ENCODE measurements around the gene C1RL. TPM values are rescaled to one million over a fixed set of nuclear protein-coding genes. Genes with fewer than 3 reads are reported as not detected.

The C1RL gene
- total RNA-seq, 1 experiment from 2014 or later, result 17.7 TPM

GRCh38 chr12:7065073-7065623, 43.9 kb downstream of the C1RL start:
- no peak for DNase-seq (ENCODE audit: low spot score)
- TF ChIP-seq FOXJ3 (CRISPR knock-in tag; IDR thresholded peaks at IDR 0.05; ENCODE audit: borderline replicate concordance), result no peak
- Mint-ChIP-seq H3K27ac (no peak overlapping the region), H3K4me3 (no peak overlapping the region), H3K9me3 (no peaks in the 10 kb centered on the region), H3K4me1 (peaks cover 13% of the 10 kb centered on the region), H3K27me3 (ENCODE audit: low read depth) (peaks cover 7% of the 10 kb centered on the region; the same call in 1 of the 2 replicates), H3K36me3 (no peaks in the 10 kb centered on the region)
- CTCF ChIA-PET, result interaction anchor here (0.8 kb wide), 1 partner anchor 44 kb away, joined by 3 read pairs; the partner anchor contains the start of gene C1RL
- no peak for ATAC-seq
- POLR2A ChIA-PET, result no interaction called here

- H3K36me3 Mint-ChIP-seq, result no peaks in the 10 kb centered on the region
- no peak for ATAC-seq
- H3K27me3 Mint-ChIP-seq (ENCODE audit: low read depth), result peaks cover 7% of the 10 kb centered on the region; the same call in 1 of the 2 replicates
- DNase-seq (ENCODE audit: low spot score), result no peak
- no peak overlapping the region for H3K4me3 Mint-ChIP-seq
- no peak overlapping the region for H3K27ac Mint-ChIP-seq
- TF ChIP-seq ZBTB43 (CRISPR knock-in tag; IDR thresholded peaks at IDR 0.05) (no peak), GABPB1 (CRISPR knock-in tag; IDR thresholded peaks at IDR 0.05) (no peak), ZNF121 (CRISPR knock-in tag; IDR thresholded peaks at IDR 0.05) (no peak)
- no peaks in the 10 kb centered on the region for H3K9me3 Mint-ChIP-seq
- peaks cover 17% of the 10 kb centered on the region for H3K4me1 Mint-ChIP-seq
- ChIA-PET CTCF (no interaction called here), POLR2A (no interaction called here)
These were observed 44.5 kb downstream of the C1RL start for GRCh38 chr12:7064516-7064915.

- H3K36me3 Mint-ChIP-seq, result no peaks in the 10 kb centered on the region
- ChIA-PET POLR2A (interaction anchor here (1.7 kb wide), 1 partner anchor 47 kb away, joined by 7 read pairs; no protein-coding TSS in a partner anchor), CTCF (interaction anchor here (0.6 to 3.2 kb wide), 13 partner anchors 8 to 192 kb away, joined by 3 to 48 read pairs (median 5); partner anchors contain the start of genes C1RL, LPCAT3 and PEX5)
- no peaks in the 10 kb centered on the region for H3K9me3 Mint-ChIP-seq
- H3K27ac Mint-ChIP-seq, result no peak overlapping the region
- H3K4me3 Mint-ChIP-seq, result no peak overlapping the region
- peaks cover 2% of the 10 kb centered on the region; the same call in 1 of the 2 replicates for H3K27me3 Mint-ChIP-seq (ENCODE audit: low read depth)
- ATAC-seq (no peak), DNase-seq (ENCODE audit: low spot score) (no peak)
- H3K4me1 Mint-ChIP-seq, result peaks cover 17% of the 10 kb centered on the region
- TF ChIP-seq ZNF671 (CRISPR knock-in tag; IDR thresholded peaks at IDR 0.05), result no peak
- TF ChIP-seq NR2C2 (CRISPR knock-in tag; IDR thresholded peaks at IDR 0.05), result no peak
- TF ChIP-seq CREB1 (CRISPR knock-in tag; IDR thresholded peaks at IDR 0.05), result no peak
- TF ChIP-seq AFF4 (CRISPR knock-in tag; IDR thresholded peaks at IDR 0.05; ENCODE audit: borderline replicate concordance), result no peak
- TF ChIP-seq FOXP4 (CRISPR knock-in tag; IDR thresholded peaks at IDR 0.05), result no peak
- TF ChIP-seq NFATC4 (CRISPR knock-in tag; IDR thresholded peaks at IDR 0.05), result no peak
- no peak for TF ChIP-seq ATF1 (CRISPR knock-in tag; IDR thresholded peaks at IDR 0.05)
- no peak for TF ChIP-seq USF2 (CRISPR knock-in tag; IDR thresholded peaks at IDR 0.05)
- TF ChIP-seq RELA (CRISPR knock-in tag; IDR thresholded peaks at IDR 0.05; ENCODE audit: borderline replicate concordance), result no peak
- no peak for TF ChIP-seq RORB (CRISPR knock-in tag; IDR thresholded peaks at IDR 0.05)
- TF ChIP-seq TEAD1 (CRISPR knock-in tag; IDR thresholded peaks at IDR 0.05), result no peak
- no peak for TF ChIP-seq ZMAT4 (CRISPR knock-in tag; IDR thresholded peaks at IDR 0.05)
These were observed 47.4 kb downstream of the C1RL start for GRCh38 chr12:7061596-7061995.

All from WTC11 (cell line).